ENCODE measurements around the gene RARB. TPM values are rescaled to one million over a fixed set of nuclear protein-coding genes. Genes with fewer than 3 reads are reported as not detected.

The RARB gene
- total and polyA plus RNA-seq, 4 experiments from 2014 or later, result 0.07 TPM; not detected in 3

DNA sequence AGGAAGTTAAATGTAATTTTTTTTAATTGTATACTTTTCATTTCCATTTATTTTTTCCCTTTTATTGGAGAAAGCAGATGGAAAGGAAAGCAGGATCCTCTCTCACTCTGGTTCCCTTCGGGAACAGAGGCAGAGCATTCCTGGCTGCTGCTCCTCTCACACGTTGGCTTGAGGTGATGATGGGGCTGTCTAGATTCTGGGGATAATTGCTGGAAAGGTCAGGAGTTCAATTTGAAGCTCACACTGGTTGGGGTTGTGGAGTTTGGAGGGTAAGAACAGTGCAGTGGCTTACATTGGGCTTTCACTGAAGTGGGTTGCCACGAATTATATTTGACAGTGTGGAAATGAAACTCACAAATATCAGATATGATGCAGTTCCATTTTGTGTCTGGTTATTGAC is 57.6 kb downstream of the RARB start:
- CTCF ChIA-PET (ENCODE audit: partially characterized antibody), result no interaction called here
- H3K27ac Mint-ChIP-seq, result no peak overlapping the region

DNA sequence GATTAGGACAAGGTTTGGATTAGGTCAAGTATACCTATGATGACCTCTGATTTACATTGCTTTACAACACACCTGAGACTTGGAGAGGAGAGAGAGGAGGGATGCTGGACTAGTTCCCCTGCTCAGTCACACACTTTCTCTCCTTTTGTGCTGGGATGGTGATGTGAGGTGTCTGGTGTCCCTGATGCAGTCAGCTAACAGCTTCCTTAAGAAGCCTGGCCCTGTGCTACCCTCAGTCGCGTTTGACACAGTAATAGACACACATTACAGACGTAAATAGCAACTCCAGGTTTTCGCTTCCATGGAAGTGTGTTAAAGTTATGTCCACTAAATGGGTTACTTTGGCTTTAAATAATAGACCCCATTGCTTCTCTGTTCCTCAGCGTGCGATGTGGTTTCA is 58.9 kb downstream of the RARB start:
- Histone ChIP-seq H3K27me3 (ENCODE audit: insufficient read depth, low read length) (no peaks in the 10 kb centered on the region), H3K9me3 (ENCODE audit: control insufficient read depth in 1 of 2, low read length in 2 of 2) (no peaks in the 10 kb centered on the region), H3K4me1 (ENCODE audit: insufficient read depth, low read length) (no peaks in the 10 kb centered on the region), H3K4me3 (ENCODE audit: low read length in 2 of 2) (no peak overlapping the region), H3K27ac (ENCODE audit: low read depth, low read length) (no peak overlapping the region), H3K36me3 (ENCODE audit: insufficient read depth, low read length) (no peaks in the 10 kb centered on the region)
- CTCF ChIA-PET (ENCODE audit: partially characterized antibody), result no interaction called here
- Mint-ChIP-seq H3K27me3 (no peaks in the 10 kb centered on the region), H3K9me3 (peaks cover 0 to 15% (median under 1%) of the 10 kb centered on the region in 8 donors), H3K4me1 (no peaks in the 10 kb centered on the region), H3K4me3 (no peak overlapping the region), H3K27ac (no peak overlapping the region), H3K36me3 (no peaks in the 10 kb centered on the region)
- intact Hi-C loops (cut with micrococcal nuclease), result no loop called here
- DNase-seq, result no peak
- POLR2A ChIA-PET (ENCODE audit: partially characterized antibody), result no interaction called here

More for the DNA sequence above, 57.6 kb downstream of the RARB start:
- peaks cover 0 to 6% (median 0%) of the 10 kb centered on the region in 8 donors for H3K9me3 Mint-ChIP-seq
- H3K27ac ChIP-seq (ENCODE audit: low read depth, low read length), result no peak overlapping the region
- no peaks in the 10 kb centered on the region for H3K4me1 ChIP-seq (ENCODE audit: insufficient read depth, low read length)
- H3K4me3 Mint-ChIP-seq, result no peak overlapping the region
- DNase-seq, result no peak
- no peaks in the 10 kb centered on the region for H3K9me3 ChIP-seq (ENCODE audit: control insufficient read depth in 1 of 2, low read length in 2 of 2)
- no peaks in the 10 kb centered on the region for H3K27me3 Mint-ChIP-seq
- H3K36me3 ChIP-seq (ENCODE audit: insufficient read depth, low read length), result no peaks in the 10 kb centered on the region
- H3K27me3 ChIP-seq (ENCODE audit: insufficient read depth, low read length), result no peaks in the 10 kb centered on the region
- intact Hi-C loops (cut with micrococcal nuclease), result no loop called here
- POLR2A ChIA-PET (ENCODE audit: partially characterized antibody), result no interaction called here
- H3K4me1 Mint-ChIP-seq, result no peaks in the 10 kb centered on the region
- no peaks in the 10 kb centered on the region for H3K36me3 Mint-ChIP-seq
- no peak overlapping the region for H3K4me3 ChIP-seq (ENCODE audit: low read length in 2 of 2)

GRCh38 chr3:25489858-25490593 is 62.0 kb downstream of the RARB start:
- no peaks in the 10 kb centered on the region for H3K4me1 ChIP-seq (ENCODE audit: insufficient read depth, low read length)
- no peak overlapping the region for H3K27ac ChIP-seq (ENCODE audit: low read depth, low read length)
- Mint-ChIP-seq H3K4me3 (no peak overlapping the region), H3K9me3 (peaks cover 0 to 46% (median 27%) of the 10 kb centered on the region in 8 donors), H3K27me3 (no peaks in the 10 kb centered on the region), H3K36me3 (no peaks in the 10 kb centered on the region), H3K27ac (no peak overlapping the region), H3K4me1 (no peaks in the 10 kb centered on the region)
- H3K9me3 ChIP-seq (ENCODE audit: control insufficient read depth in 1 of 2, low read length in 2 of 2), result no peaks in the 10 kb centered on the region
- H3K4me3 ChIP-seq (ENCODE audit: low read length in 2 of 2), result no peak overlapping the region
- ChIA-PET POLR2A (ENCODE audit: partially characterized antibody) (no interaction called here), CTCF (ENCODE audit: partially characterized antibody) (no interaction called here)
- intact Hi-C loops (cut with micrococcal nuclease), result no loop called here
- H3K27me3 ChIP-seq (ENCODE audit: insufficient read depth, low read length), result no peaks in the 10 kb centered on the region
- no peak for DNase-seq
- H3K36me3 ChIP-seq (ENCODE audit: insufficient read depth, low read length), result no peaks in the 10 kb centered on the region

DNA sequence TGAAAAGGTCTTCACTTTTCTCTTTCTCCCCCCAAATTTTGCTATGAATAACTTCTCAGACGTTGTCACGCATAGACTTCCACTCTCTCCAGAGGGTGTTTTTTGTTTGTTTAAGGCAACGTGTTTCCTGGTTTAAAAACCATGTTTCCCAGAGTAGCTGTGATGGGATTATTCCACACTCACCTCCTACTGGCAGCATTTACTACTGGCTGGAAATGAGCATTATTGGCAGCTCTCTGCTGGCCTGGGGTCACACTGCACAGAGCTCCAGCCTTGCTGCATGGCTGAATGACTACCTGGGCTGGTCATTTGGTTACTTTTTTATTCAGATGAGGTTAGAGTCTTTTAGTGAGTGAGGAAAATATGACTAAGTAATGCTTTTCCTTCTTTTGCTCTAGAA is 65.2 kb downstream of the RARB start:
- DNase-seq, result no peak
- Mint-ChIP-seq H3K9me3 (peaks cover 2 to 61% (median 36%) of the 10 kb centered on the region in 8 donors), H3K4me3 (no peak overlapping the region), H3K4me1 (no peaks in the 10 kb centered on the region), H3K27ac (no peak overlapping the region), H3K36me3 (no peaks in the 10 kb centered on the region), H3K27me3 (no peaks in the 10 kb centered on the region)
- H3K36me3 ChIP-seq (ENCODE audit: insufficient read depth, low read length), result no peaks in the 10 kb centered on the region
- ChIA-PET POLR2A (ENCODE audit: partially characterized antibody) (no interaction called here), CTCF (ENCODE audit: partially characterized antibody) (no interaction called here)
- intact Hi-C loops (cut with micrococcal nuclease), result no loop called here
- no peaks in the 10 kb centered on the region for H3K9me3 ChIP-seq (ENCODE audit: control insufficient read depth in 1 of 2, low read length in 2 of 2)
- no peak overlapping the region for H3K4me3 ChIP-seq (ENCODE audit: low read length in 2 of 2)
- H3K27ac ChIP-seq (ENCODE audit: low read depth, low read length), result no peak overlapping the region
- H3K4me1 ChIP-seq (ENCODE audit: insufficient read depth, low read length), result no peaks in the 10 kb centered on the region
- H3K27me3 ChIP-seq (ENCODE audit: insufficient read depth, low read length), result no peaks in the 10 kb centered on the region

DNA sequence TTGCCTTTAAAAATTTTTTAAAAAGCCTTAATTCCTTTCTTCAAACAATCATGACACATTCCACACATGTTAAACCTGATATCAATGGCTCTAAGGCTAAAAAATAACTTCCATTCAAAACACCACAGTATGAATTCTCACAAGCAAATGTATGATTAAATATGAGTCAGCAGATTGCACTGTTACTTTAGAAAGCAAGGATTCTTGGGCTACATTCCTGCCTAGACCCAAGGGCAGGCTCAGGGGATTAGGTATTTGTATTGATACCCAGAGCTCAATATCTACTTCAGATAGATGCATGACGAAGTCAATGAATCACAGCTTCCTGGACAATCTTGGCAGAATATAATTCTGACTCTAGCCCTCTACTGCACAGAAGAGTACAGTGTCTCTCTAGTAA is 65.7 kb downstream of the RARB start:
- H3K4me1 ChIP-seq (ENCODE audit: insufficient read depth, low read length), result no peaks in the 10 kb centered on the region
- DNase-seq, result no peak
- H3K4me3 Mint-ChIP-seq, result no peak overlapping the region
- intact Hi-C loops (cut with micrococcal nuclease), result no loop called here
- H3K9me3 Mint-ChIP-seq, result peaks cover 2 to 61% (median 36%) of the 10 kb centered on the region in 8 donors
- H3K27me3 Mint-ChIP-seq, result no peaks in the 10 kb centered on the region
- no peaks in the 10 kb centered on the region for H3K4me1 Mint-ChIP-seq
- H3K4me3 ChIP-seq (ENCODE audit: low read length in 2 of 2), result no peak overlapping the region
- H3K27me3 ChIP-seq (ENCODE audit: insufficient read depth, low read length), result no peaks in the 10 kb centered on the region
- H3K36me3 Mint-ChIP-seq, result no peaks in the 10 kb centered on the region
- no peak overlapping the region for H3K27ac Mint-ChIP-seq
- ChIA-PET POLR2A (ENCODE audit: partially characterized antibody) (no interaction called here), CTCF (ENCODE audit: partially characterized antibody) (no interaction called here)
- no peaks in the 10 kb centered on the region for H3K36me3 ChIP-seq (ENCODE audit: insufficient read depth, low read length)
- no peak overlapping the region for H3K27ac ChIP-seq (ENCODE audit: low read depth, low read length)
- H3K9me3 ChIP-seq (ENCODE audit: control insufficient read depth in 1 of 2, low read length in 2 of 2), result no peaks in the 10 kb centered on the region

DNA sequence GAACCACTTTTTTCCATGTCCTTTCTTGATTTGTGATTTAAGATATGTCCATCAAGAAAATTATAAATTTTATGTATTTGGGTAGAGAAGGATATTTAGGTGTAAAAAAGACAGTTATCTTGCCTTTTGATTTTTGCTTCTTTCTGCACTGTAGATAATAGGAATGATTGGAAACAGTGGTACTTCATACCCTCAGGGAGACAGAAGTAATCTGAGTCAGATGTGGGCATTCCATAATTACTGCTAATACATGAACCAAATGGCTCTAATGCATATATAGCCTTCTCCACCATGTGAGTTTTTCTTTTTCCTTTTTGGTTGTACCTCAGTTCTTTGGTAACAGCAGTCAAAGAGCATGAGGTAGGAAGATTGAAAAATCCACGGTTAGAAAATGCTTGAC is 67.2 kb downstream of the RARB start:
- H3K4me3 Mint-ChIP-seq, result no peak overlapping the region
- no peaks in the 10 kb centered on the region for H3K36me3 Mint-ChIP-seq
- Histone ChIP-seq H3K36me3 (ENCODE audit: insufficient read depth, low read length) (no peaks in the 10 kb centered on the region), H3K4me3 (ENCODE audit: low read length in 2 of 2) (no peak overlapping the region), H3K27ac (ENCODE audit: low read depth, low read length) (no peak overlapping the region), H3K9me3 (ENCODE audit: control insufficient read depth in 1 of 2, low read length in 2 of 2) (no peaks in the 10 kb centered on the region), H3K4me1 (ENCODE audit: insufficient read depth, low read length) (no peaks in the 10 kb centered on the region), H3K27me3 (ENCODE audit: insufficient read depth, low read length) (no peaks in the 10 kb centered on the region)
- no peak overlapping the region for H3K27ac Mint-ChIP-seq
- ChIA-PET POLR2A (ENCODE audit: partially characterized antibody) (no interaction called here), CTCF (ENCODE audit: partially characterized antibody) (no interaction called here)
- intact Hi-C loops (cut with micrococcal nuclease), result no loop called here
- H3K27me3 Mint-ChIP-seq, result peaks cover 0 to 2% of the 10 kb centered on the region in 2 donors
- peaks cover 2 to 55% (median 36%) of the 10 kb centered on the region in 8 donors for H3K9me3 Mint-ChIP-seq
- DNase-seq, result no peak
- no peaks in the 10 kb centered on the region for H3K4me1 Mint-ChIP-seq

DNA sequence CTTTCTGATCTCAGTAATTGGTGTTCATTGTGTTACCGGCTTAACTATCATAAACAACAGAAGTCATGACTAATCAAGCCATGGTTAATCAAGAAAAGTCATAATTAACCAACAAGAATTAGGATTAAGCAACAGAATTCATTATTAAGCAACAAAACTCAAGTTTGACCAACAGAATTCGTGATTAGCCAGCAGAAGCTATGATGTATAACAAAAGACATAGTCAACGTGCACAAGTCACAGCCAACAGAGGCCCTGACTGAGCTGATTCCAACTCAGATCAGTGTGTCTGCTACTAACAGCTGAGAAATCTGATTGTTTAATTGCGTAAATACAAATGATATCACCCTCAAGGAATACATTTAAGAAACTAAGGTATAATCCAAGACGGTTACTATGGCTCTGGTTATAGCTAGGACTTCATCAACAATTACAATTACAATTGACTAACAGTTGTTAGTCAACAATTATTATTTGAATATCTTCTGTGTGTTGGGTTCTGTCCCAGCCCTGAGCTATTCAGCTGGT is 67.7 kb downstream of the RARB start:
- no peaks in the 10 kb centered on the region for H3K27me3 ChIP-seq (ENCODE audit: insufficient read depth, low read length)
- no peaks in the 10 kb centered on the region for H3K36me3 Mint-ChIP-seq
- H3K4me3 Mint-ChIP-seq, result no peak overlapping the region
- no peak for DNase-seq
- H3K36me3 ChIP-seq (ENCODE audit: insufficient read depth, low read length), result no peaks in the 10 kb centered on the region
- ChIA-PET CTCF (ENCODE audit: partially characterized antibody) (no interaction called here), POLR2A (ENCODE audit: partially characterized antibody) (no interaction called here)
- peaks cover 0 to 2% of the 10 kb centered on the region in 2 donors for H3K27me3 Mint-ChIP-seq
- H3K27ac Mint-ChIP-seq, result no peak overlapping the region
- H3K27ac ChIP-seq (ENCODE audit: low read depth, low read length), result no peak overlapping the region
- no peaks in the 10 kb centered on the region for H3K4me1 Mint-ChIP-seq
- intact Hi-C loops (cut with micrococcal nuclease), result no loop called here
- H3K9me3 Mint-ChIP-seq, result peaks cover 2 to 55% (median 36%) of the 10 kb centered on the region in 8 donors
- no peaks in the 10 kb centered on the region for H3K9me3 ChIP-seq (ENCODE audit: control insufficient read depth in 1 of 2, low read length in 2 of 2)
- no peak overlapping the region for H3K4me3 ChIP-seq (ENCODE audit: low read length in 2 of 2)
- H3K4me1 ChIP-seq (ENCODE audit: insufficient read depth, low read length), result no peaks in the 10 kb centered on the region

Measured in CD4-positive, alpha-beta memory T cell (primary cell).